ENCODE results near the gene LCE7A.

LCE7A gene

DNA sequence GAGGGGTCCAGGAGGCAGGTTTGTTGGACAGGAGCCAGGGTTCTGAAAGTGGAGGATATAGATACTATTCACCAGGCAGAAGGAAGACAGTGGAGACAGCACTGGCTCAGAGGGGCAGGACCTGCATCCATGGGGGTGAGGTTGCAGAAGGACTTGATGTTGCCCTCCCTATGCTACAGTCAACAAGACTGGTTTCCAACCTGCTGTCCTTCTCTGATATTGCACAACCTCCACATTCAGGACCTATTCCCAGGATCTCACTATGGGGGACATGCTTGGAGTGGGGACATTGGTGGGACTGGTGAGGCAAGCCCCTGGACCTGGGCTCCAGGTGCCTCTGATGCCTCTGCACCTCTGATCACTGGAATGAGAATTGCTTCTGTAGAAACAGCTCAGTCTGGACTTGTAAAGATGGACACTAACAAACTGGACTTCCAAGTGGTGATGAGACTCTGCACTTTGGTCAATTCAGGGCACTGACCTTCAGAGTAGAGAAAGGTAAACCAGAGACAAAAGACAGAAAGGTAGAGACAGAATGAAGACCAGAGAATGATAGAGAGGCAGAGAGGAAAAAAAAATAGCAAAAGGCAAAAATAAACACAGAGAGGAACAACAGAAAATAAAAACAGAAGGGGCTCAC is 19.9 kb downstream of the LCE7A start:
- H3K9ac ChIP-seq (ENCODE audit: low read length) = no peak overlapping the region
- TF ChIP-seq EZH2 (IDR thresholded peaks at IDR 0.05; ENCODE audit: borderline replicate concordance, low read length) = no peak
- no peak overlapping the region for H3K4me2 ChIP-seq (ENCODE audit: low read length)
- H3K9me2 ChIP-seq (ENCODE audit: low read depth, low read length) = no peaks in the 10 kb centered on the region
- H3K4me1 ChIP-seq (ENCODE audit: insufficient read depth, low read length, severe bottlenecking) = no peaks in the 10 kb centered on the region
- H3K36me3 ChIP-seq (ENCODE audit: insufficient read depth, low read length) = no peaks in the 10 kb centered on the region
- no peaks in the 10 kb centered on the region for H3K9me3 ChIP-seq (ENCODE audit: low read length)
- no peak overlapping the region for H2AFZ ChIP-seq (ENCODE audit: low read length)
- no peaks in the 10 kb centered on the region for H4K20me1 ChIP-seq (ENCODE audit: insufficient read depth, low read length)
- no peaks in the 10 kb centered on the region for H3F3A ChIP-seq (ENCODE audit: insufficient read depth, low read length)
- H3K27me3 ChIP-seq (ENCODE audit: insufficient read depth, low read length) = no peaks in the 10 kb centered on the region
- H3K4me3 ChIP-seq (ENCODE audit: low read depth, low read length, poor library complexity, severe bottlenecking) = no peak overlapping the region
- H3K79me2 ChIP-seq (ENCODE audit: insufficient read depth, low read length) = no peaks in the 10 kb centered on the region
- no peak overlapping the region for H3K27ac ChIP-seq (ENCODE audit: low read depth, low read length, poor library complexity, severe bottlenecking)

DNA sequence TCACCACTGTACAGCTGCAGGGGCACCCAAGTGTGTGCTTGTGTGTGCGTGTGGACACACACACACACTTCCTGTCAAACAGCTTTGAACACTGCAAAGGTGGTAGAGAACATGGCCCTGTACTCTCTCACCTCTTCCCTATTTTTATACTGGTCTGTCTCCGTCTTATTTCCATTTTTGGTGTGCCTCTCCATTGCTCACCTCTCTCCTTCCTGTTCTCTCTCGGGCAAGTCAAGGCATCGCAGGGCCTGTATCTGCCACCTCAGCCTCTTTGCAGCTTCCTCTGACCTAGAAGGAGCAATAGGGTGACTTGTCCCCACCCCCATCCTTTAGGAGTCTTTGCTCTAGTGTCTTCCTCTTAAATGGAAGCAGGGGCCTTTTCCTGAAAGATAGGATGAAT is 20.5 kb downstream of the LCE7A start:
- Histone ChIP-seq H3K27ac (ENCODE audit: low read depth, low read length, poor library complexity, severe bottlenecking) (no peak overlapping the region), H3F3A (ENCODE audit: insufficient read depth, low read length) (no peaks in the 10 kb centered on the region), H3K27me3 (ENCODE audit: insufficient read depth, low read length) (no peaks in the 10 kb centered on the region), H2AFZ (ENCODE audit: low read length) (no peak overlapping the region), H3K4me1 (ENCODE audit: insufficient read depth, low read length, severe bottlenecking) (no peaks in the 10 kb centered on the region), H3K4me3 (ENCODE audit: low read depth, low read length, poor library complexity, severe bottlenecking) (no peak overlapping the region), H3K36me3 (ENCODE audit: insufficient read depth, low read length) (no peaks in the 10 kb centered on the region), H4K20me1 (ENCODE audit: insufficient read depth, low read length) (no peaks in the 10 kb centered on the region), H3K9ac (ENCODE audit: low read length) (no peak overlapping the region), H3K4me2 (ENCODE audit: low read length) (no peak overlapping the region), H3K79me2 (ENCODE audit: insufficient read depth, low read length) (no peaks in the 10 kb centered on the region), H3K9me2 (ENCODE audit: low read depth, low read length) (no peaks in the 10 kb centered on the region), H3K9me3 (ENCODE audit: low read length) (no peaks in the 10 kb centered on the region)
- TF ChIP-seq, protein P1, sequence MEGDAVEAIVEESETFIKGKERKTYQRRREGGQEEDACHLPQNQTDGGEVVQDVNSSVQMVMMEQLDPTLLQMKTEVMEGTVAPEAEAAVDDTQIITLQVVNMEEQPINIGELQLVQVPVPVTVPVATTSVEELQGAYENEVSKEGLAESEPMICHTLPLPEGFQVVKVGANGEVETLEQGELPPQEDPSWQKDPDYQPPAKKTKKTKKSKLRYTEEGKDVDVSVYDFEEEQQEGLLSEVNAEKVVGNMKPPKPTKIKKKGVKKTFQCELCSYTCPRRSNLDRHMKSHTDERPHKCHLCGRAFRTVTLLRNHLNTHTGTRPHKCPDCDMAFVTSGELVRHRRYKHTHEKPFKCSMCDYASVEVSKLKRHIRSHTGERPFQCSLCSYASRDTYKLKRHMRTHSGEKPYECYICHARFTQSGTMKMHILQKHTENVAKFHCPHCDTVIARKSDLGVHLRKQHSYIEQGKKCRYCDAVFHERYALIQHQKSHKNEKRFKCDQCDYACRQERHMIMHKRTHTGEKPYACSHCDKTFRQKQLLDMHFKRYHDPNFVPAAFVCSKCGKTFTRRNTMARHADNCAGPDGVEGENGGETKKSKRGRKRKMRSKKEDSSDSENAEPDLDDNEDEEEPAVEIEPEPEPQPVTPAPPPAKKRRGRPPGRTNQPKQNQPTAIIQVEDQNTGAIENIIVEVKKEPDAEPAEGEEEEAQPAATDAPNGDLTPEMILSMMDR (IDR thresholded peaks at IDR 0.05; ENCODE audit: low read length) = no peak
- TF ChIP-seq EZH2 (IDR thresholded peaks at IDR 0.05; ENCODE audit: borderline replicate concordance, low read length) = no peak

DNA sequence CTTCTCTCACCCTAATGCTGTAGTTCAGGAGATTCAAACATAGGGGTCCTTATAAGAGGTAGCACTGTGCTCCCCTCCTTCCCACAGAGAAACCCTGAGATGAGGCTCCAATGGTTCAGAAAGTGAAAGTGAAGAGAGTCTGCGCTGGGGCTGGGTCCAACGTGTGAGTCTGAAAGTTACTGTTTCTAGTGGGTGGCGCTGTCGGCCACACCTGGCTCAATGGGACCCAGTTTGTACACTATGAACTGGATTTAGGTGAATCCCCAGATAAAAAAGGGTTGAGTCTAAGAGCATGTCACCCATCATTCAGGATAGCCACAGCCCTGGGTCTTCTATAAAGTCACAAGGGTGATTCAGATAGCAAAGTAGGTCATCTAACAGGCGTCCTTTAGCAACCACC is 21.1 kb downstream of the LCE7A start:
- H2AFZ ChIP-seq (ENCODE audit: low read length) = no peak overlapping the region
- no peak overlapping the region for H3K4me3 ChIP-seq (ENCODE audit: low read depth, low read length, poor library complexity, severe bottlenecking)
- no peaks in the 10 kb centered on the region for H3F3A ChIP-seq (ENCODE audit: insufficient read depth, low read length)
- no peaks in the 10 kb centered on the region for H4K20me1 ChIP-seq (ENCODE audit: insufficient read depth, low read length)
- H3K27ac ChIP-seq (ENCODE audit: low read depth, low read length, poor library complexity, severe bottlenecking) = no peak overlapping the region
- no peaks in the 10 kb centered on the region for H3K36me3 ChIP-seq (ENCODE audit: insufficient read depth, low read length)
- TF ChIP-seq, protein P1 (IDR thresholded peaks at IDR 0.05; ENCODE audit: low read length) = no peak
- TF ChIP-seq EZH2 (IDR thresholded peaks at IDR 0.05; ENCODE audit: borderline replicate concordance, low read length) = no peak
- no peaks in the 10 kb centered on the region for H3K79me2 ChIP-seq (ENCODE audit: insufficient read depth, low read length)
- no peaks in the 10 kb centered on the region for H3K9me2 ChIP-seq (ENCODE audit: low read depth, low read length)
- no peaks in the 10 kb centered on the region for H3K4me1 ChIP-seq (ENCODE audit: insufficient read depth, low read length, severe bottlenecking)
- no peak overlapping the region for H3K9ac ChIP-seq (ENCODE audit: low read length)
- H3K27me3 ChIP-seq (ENCODE audit: insufficient read depth, low read length) = no peaks in the 10 kb centered on the region
- H3K9me3 ChIP-seq (ENCODE audit: low read length) = no peaks in the 10 kb centered on the region
- no peak overlapping the region for H3K4me2 ChIP-seq (ENCODE audit: low read length)

DNA sequence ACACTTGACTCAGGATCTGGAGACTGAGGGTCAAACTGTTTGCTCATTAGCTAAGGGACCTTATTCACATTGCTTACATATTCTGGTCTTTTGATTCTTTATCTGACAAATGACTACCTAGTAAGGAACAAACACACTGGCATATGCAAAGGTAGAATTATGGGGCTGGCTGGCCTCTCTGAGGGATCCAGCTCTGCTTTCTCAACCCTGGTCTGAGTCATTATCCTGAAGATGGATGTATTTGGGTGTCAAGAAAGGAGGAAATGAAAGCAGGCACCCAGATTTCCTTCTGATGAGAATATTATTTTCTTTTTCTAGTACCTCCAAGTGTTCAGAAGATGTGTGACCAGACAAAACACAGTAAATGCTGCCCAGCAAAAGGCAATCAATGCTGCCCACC is 24.3 kb downstream of the LCE7A start:
- Histone ChIP-seq H3K9ac (ENCODE audit: low read length) (no peak overlapping the region), H3K4me2 (ENCODE audit: low read length) (no peak overlapping the region), H3K27ac (ENCODE audit: low read depth, low read length, poor library complexity, severe bottlenecking) (no peak overlapping the region), H3K27me3 (ENCODE audit: insufficient read depth, low read length) (no peaks in the 10 kb centered on the region), H3F3A (ENCODE audit: insufficient read depth, low read length) (no peaks in the 10 kb centered on the region), H3K79me2 (ENCODE audit: insufficient read depth, low read length) (no peaks in the 10 kb centered on the region), H2AFZ (ENCODE audit: low read length) (no peak overlapping the region), H3K9me3 (ENCODE audit: low read length) (no peaks in the 10 kb centered on the region), H4K20me1 (ENCODE audit: insufficient read depth, low read length) (no peaks in the 10 kb centered on the region), H3K9me2 (ENCODE audit: low read depth, low read length) (no peaks in the 10 kb centered on the region), H3K4me3 (ENCODE audit: low read depth, low read length, poor library complexity, severe bottlenecking) (no peak overlapping the region), H3K36me3 (ENCODE audit: insufficient read depth, low read length) (no peaks in the 10 kb centered on the region), H3K4me1 (ENCODE audit: insufficient read depth, low read length, severe bottlenecking) (no peaks in the 10 kb centered on the region)
- TF ChIP-seq, protein P1 (IDR thresholded peaks at IDR 0.05; ENCODE audit: low read length) = no peak
- TF ChIP-seq EZH2 (IDR thresholded peaks at IDR 0.05; ENCODE audit: borderline replicate concordance, low read length) = no peak

Data from OCI-LY1 (cell line).